Endothelial cell of umbilical vein (primary cell): ENCODE results near the gene KCNK10.

ENCODE experiments used
- POLR2AphosphoS5 ChIP-seq: IDR thresholded peaks from 2 replicates; pipeline ENCODE4 v1.6.1; 2012; ENCODE audit warnings: low read depth, mild to moderate bottlenecking, control low read depth, low read length, moderate library complexity; ENCODE audit not compliant: insufficient read depth
- TF ChIP-seq, protein P1 (sequence below): IDR thresholded peaks from 2 replicates; pipeline ENCODE4 v1.6.1; 2011; ENCODE audit not compliant: insufficient read depth, insufficient read length
- TF ChIP-seq, protein P2 (sequence below), 2 donors: IDR thresholded peaks; 1 replicate in 1 of 2; 2 replicates in 1 of 2; pipeline ENCODE4 v1.5.1; 2011; ENCODE audit warnings: low read length in 2 of 2, mild to moderate bottlenecking in 2 of 2, moderate library complexity in 2 of 2, control low read depth in 1 of 2, inconsistent platforms in 1 of 2, low read depth in 1 of 2; ENCODE audit not compliant: insufficient read depth in 1 of 2; ENCODE audit errors: extremely low read depth in 1 of 2

DNA sequence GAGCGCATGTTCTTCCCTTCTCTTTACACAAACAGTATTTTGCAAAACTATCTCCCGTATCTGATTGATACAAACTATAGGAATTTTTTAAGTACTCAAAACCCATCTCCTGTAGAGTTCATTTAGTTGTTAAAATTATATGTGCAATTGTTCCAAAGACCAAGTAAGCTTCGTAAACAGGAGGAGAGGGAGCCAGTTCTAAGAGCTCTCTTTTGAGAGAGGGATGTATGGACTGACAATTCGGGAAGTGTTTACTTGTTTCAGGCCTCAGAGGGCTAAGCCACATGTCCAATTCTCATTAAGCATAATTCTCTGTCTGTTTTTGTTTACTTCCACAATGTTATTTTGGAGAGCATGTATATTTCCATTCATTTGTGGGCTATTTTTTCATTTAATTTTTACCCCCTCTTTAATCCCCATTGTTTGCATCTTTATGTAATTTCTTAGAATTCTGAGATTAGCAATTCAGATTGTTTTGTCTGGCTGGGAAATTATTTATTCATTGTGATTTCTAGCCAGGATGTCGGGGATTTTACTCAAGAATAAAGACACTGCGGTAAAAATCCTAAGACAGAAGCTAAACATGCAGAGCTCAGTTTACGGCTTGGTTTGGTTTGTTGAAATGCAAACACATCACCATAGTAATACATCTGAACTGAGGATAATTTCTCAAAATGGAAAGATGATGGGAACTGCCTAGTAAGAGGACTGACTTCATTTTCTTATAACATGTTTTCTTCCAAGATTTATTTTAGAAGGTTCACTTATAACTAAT lies 126.8 kb downstream of the KCNK10 start:
- TF ChIP-seq, protein P1, sequence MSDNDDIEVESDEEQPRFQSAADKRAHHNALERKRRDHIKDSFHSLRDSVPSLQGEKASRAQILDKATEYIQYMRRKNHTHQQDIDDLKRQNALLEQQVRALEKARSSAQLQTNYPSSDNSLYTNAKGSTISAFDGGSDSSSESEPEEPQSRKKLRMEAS, result no peak
- TF ChIP-seq, protein P2, sequence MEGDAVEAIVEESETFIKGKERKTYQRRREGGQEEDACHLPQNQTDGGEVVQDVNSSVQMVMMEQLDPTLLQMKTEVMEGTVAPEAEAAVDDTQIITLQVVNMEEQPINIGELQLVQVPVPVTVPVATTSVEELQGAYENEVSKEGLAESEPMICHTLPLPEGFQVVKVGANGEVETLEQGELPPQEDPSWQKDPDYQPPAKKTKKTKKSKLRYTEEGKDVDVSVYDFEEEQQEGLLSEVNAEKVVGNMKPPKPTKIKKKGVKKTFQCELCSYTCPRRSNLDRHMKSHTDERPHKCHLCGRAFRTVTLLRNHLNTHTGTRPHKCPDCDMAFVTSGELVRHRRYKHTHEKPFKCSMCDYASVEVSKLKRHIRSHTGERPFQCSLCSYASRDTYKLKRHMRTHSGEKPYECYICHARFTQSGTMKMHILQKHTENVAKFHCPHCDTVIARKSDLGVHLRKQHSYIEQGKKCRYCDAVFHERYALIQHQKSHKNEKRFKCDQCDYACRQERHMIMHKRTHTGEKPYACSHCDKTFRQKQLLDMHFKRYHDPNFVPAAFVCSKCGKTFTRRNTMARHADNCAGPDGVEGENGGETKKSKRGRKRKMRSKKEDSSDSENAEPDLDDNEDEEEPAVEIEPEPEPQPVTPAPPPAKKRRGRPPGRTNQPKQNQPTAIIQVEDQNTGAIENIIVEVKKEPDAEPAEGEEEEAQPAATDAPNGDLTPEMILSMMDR (IDR thresholded peaks at IDR 0.05; ENCODE audit: extremely low read depth in 1 of 2, insufficient read depth in 1 of 2, low read depth in 1 of 2, low read length in 2 of 2), result no peak
- no peak for TF ChIP-seq POLR2AphosphoS5
